Karpas-422 (cell line): ENCODE data around the gene ALDH7A1. TPM values are rescaled to one million over a fixed set of nuclear protein-coding genes. Genes with fewer than 3 reads are reported as not detected.

ENCODE experiments used
- DNase-seq: peaks from one replicate; pipeline ENCODE4 v3.0.0-alpha.2; 2015
- H2AFZ ChIP-seq: fragments of 200-600 bp; sonication (generic); 2 replicates; pipeline ENCODE4 v1.6.1; 2014; ENCODE audit warnings: antibody characterized with exemption, low read length, mixed read lengths
- H3K27ac ChIP-seq: fragments of 200-600 bp; sonication (generic); 2 replicates; pipeline ENCODE4 v1.5.1; 2014; ENCODE audit warnings: mild to moderate bottlenecking, low read length, moderate library complexity
- H3K27me3 ChIP-seq: fragments of 200-600 bp; sonication (generic); 2 replicates; pipeline ENCODE4 v1.6.1; 2014; ENCODE audit warnings: low read length, mixed read lengths
- H3K36me3 ChIP-seq: fragments of 200-600 bp; sonication (generic); 2 replicates; pipeline ENCODE4 v1.6.1; 2014; ENCODE audit warnings: low read length, mixed read lengths; ENCODE audit not compliant: insufficient read depth
- H3K4me1 ChIP-seq: fragments of 200-600 bp; sonication (generic); 2 replicates; pipeline ENCODE4 v1.6.1; 2014; ENCODE audit warnings: mild to moderate bottlenecking, low read length, mixed read lengths
- H3K4me2 ChIP-seq: fragments of 200-600 bp; sonication (generic); 2 replicates; pipeline ENCODE4 v1.6.1; 2014; ENCODE audit warnings: low read length, low read depth, mild to moderate bottlenecking; ENCODE audit not compliant: poor library complexity, severe bottlenecking
- H3K4me3 ChIP-seq: fragments of 200-600 bp; sonication (generic); 2 replicates; pipeline ENCODE4 v1.5.1; 2014; ENCODE audit warnings: mild to moderate bottlenecking, antibody characterized with exemption, low read length, mixed read lengths
- H3K79me2 ChIP-seq: fragments of 200-600 bp; sonication (generic); 2 replicates; pipeline ENCODE4 v1.6.1; 2014; ENCODE audit warnings: mild to moderate bottlenecking, low read length, mixed read lengths
- H3K9ac ChIP-seq: fragments of 200-600 bp; sonication (generic); 2 replicates; pipeline ENCODE4 v1.6.0; 2014; ENCODE audit warnings: low read length
- H3K9me2 ChIP-seq: fragments of 200-600 bp; sonication (generic), shearing (Covaris generic); replicated peaks from 2 replicates; pipeline ENCODE4 v1.6.0; 2014; ENCODE audit warnings: mild to moderate bottlenecking, low read length, moderate library complexity; ENCODE audit not compliant: insufficient read depth
- H3K9me3 ChIP-seq: fragments of 300-700, 200-600 bp; sonication (generic); 2 replicates; pipeline ENCODE4 v1.6.1; 2014; ENCODE audit warnings: low read length, mixed read lengths
- H4K20me1 ChIP-seq: fragments of 200-600 bp; sonication (generic); 2 replicates; pipeline ENCODE4 v1.6.1; 2014; ENCODE audit warnings: mild to moderate bottlenecking, antibody characterized with exemption, low read length, low read depth; ENCODE audit not compliant: insufficient read depth
- total RNA-seq: library from RNA; depleted of rRNA; stranded (reverse); fragments of >200 nt; shearing (Covaris generic); gene quantifications from 2 replicates; pipeline ENCODE4 v1.2.3, GENCODE V29; 2014; ENCODE audit warnings: low replicate concordance

ALDH7A1 gene
- total RNA-seq, 1 experiment from 2014 or later, result not detected

GRCh38 chr5:126515337-126515736 is 79.7 kb downstream of the ALDH7A1 start:
- Histone ChIP-seq H3K79me2 (no peaks in the 10 kb centered on the region), H3K9ac (no peak overlapping the region), H3K36me3 (no peaks in the 10 kb centered on the region), H3K4me2 (no peak overlapping the region), H3K27me3 (no peaks in the 10 kb centered on the region), H3K9me2 (no peaks in the 10 kb centered on the region), H2AFZ (no peak overlapping the region), H3K4me3 (no peak overlapping the region), H3K9me3 (no peaks in the 10 kb centered on the region), H4K20me1 (no peaks in the 10 kb centered on the region), H3K27ac (no peak overlapping the region), H3K4me1 (no peaks in the 10 kb centered on the region)
- DNase-seq, result no peak

GRCh38 chr5:126514558-126515141 is 80.4 kb downstream of the ALDH7A1 start:
- H3K9ac ChIP-seq, result no peak overlapping the region
- no peaks in the 10 kb centered on the region for H3K27me3 ChIP-seq
- H2AFZ ChIP-seq, result no peak overlapping the region
- no peaks in the 10 kb centered on the region for H3K9me3 ChIP-seq
- no peak for DNase-seq
- H3K4me1 ChIP-seq, result no peaks in the 10 kb centered on the region
- H3K4me2 ChIP-seq, result no peak overlapping the region
- no peaks in the 10 kb centered on the region for H3K36me3 ChIP-seq
- no peaks in the 10 kb centered on the region for H4K20me1 ChIP-seq
- no peaks in the 10 kb centered on the region for H3K9me2 ChIP-seq
- no peaks in the 10 kb centered on the region for H3K79me2 ChIP-seq
- H3K4me3 ChIP-seq, result no peak overlapping the region
- H3K27ac ChIP-seq, result no peak overlapping the region

- no peaks in the 10 kb centered on the region for H4K20me1 ChIP-seq
- no peak overlapping the region for H2AFZ ChIP-seq
Observed at GRCh38 chr5:126514131-126514557, 80.9 kb downstream of the ALDH7A1 start.

GRCh38 chr5:126513703-126514102 is 81.3 kb downstream of the ALDH7A1 start:
- Histone ChIP-seq H3K4me3 (no peak overlapping the region), H3K9me3 (no peaks in the 10 kb centered on the region), H3K4me2 (no peak overlapping the region), H3K9me2 (no peaks in the 10 kb centered on the region), H3K79me2 (no peaks in the 10 kb centered on the region), H3K36me3 (no peaks in the 10 kb centered on the region), H4K20me1 (no peaks in the 10 kb centered on the region), H2AFZ (no peak overlapping the region), H3K4me1 (peaks cover 3% of the 10 kb centered on the region; the same call in 1 of the 2 replicates), H3K27ac (no peak overlapping the region), H3K9ac (no peak overlapping the region), H3K27me3 (no peaks in the 10 kb centered on the region)
- DNase-seq, result no peak

More at GRCh38 chr5:126514131-126514557, 80.9 kb downstream of the ALDH7A1 start:
- H3K36me3 ChIP-seq, result no peaks in the 10 kb centered on the region
- no peaks in the 10 kb centered on the region for H3K9me2 ChIP-seq
- H3K27ac ChIP-seq, result no peak overlapping the region
- H3K4me1 ChIP-seq, result peaks cover 1% of the 10 kb centered on the region; the same call in 1 of the 2 replicates
- H3K4me3 ChIP-seq, result no peak overlapping the region
- H3K27me3 ChIP-seq, result no peaks in the 10 kb centered on the region
- no peaks in the 10 kb centered on the region for H3K9me3 ChIP-seq
- no peaks in the 10 kb centered on the region for H3K79me2 ChIP-seq
- no peak overlapping the region for H3K4me2 ChIP-seq
- H3K9ac ChIP-seq, result no peak overlapping the region
- no peak for DNase-seq

GRCh38 chr5:126513302-126513701 is 81.7 kb downstream of the ALDH7A1 start:
- H3K36me3 ChIP-seq, result no peaks in the 10 kb centered on the region
- H3K4me3 ChIP-seq, result no peak overlapping the region
- H4K20me1 ChIP-seq, result no peaks in the 10 kb centered on the region
- no peak overlapping the region for H3K27ac ChIP-seq
- H3K9me2 ChIP-seq, result no peaks in the 10 kb centered on the region
- H3K4me1 ChIP-seq, result peaks cover 3% of the 10 kb centered on the region; the same call in 1 of the 2 replicates
- DNase-seq, result no peak
- no peaks in the 10 kb centered on the region for H3K79me2 ChIP-seq
- no peak overlapping the region for H3K9ac ChIP-seq
- no peaks in the 10 kb centered on the region for H3K27me3 ChIP-seq
- no peak overlapping the region for H2AFZ ChIP-seq
- no peaks in the 10 kb centered on the region for H3K9me3 ChIP-seq
- H3K4me2 ChIP-seq, result no peak overlapping the region

GRCh38 chr5:126512451-126512850 is 82.6 kb downstream of the ALDH7A1 start:
- Histone ChIP-seq H3K4me2 (no peak overlapping the region), H3K4me1 (peaks cover 3% of the 10 kb centered on the region; the same call in 1 of the 2 replicates), H4K20me1 (no peaks in the 10 kb centered on the region), H3K9ac (no peak overlapping the region), H3K27ac (no peak overlapping the region), H3K9me2 (no peaks in the 10 kb centered on the region), H2AFZ (no peak overlapping the region), H3K27me3 (no peaks in the 10 kb centered on the region), H3K4me3 (no peak overlapping the region), H3K9me3 (no peaks in the 10 kb centered on the region), H3K36me3 (no peaks in the 10 kb centered on the region), H3K79me2 (no peaks in the 10 kb centered on the region)
- DNase-seq, result no peak

GRCh38 chr5:126511961-126512360 is 83.1 kb downstream of the ALDH7A1 start:
- no peaks in the 10 kb centered on the region for H4K20me1 ChIP-seq
- no peaks in the 10 kb centered on the region for H3K9me2 ChIP-seq
- no peaks in the 10 kb centered on the region for H3K36me3 ChIP-seq
- no peaks in the 10 kb centered on the region for H3K79me2 ChIP-seq
- no peak for DNase-seq
- no peak overlapping the region for H3K9ac ChIP-seq
- H3K27ac ChIP-seq, result no peak overlapping the region
- H3K4me1 ChIP-seq, result peaks cover 3% of the 10 kb centered on the region; the same call in 1 of the 2 replicates
- no peak overlapping the region for H3K4me3 ChIP-seq
- H3K4me2 ChIP-seq, result no peak overlapping the region
- H2AFZ ChIP-seq, result no peak overlapping the region
- H3K27me3 ChIP-seq, result no peaks in the 10 kb centered on the region
- H3K9me3 ChIP-seq, result no peaks in the 10 kb centered on the region

- Histone ChIP-seq H3K27ac (no peak overlapping the region), H3K4me3 (no peak overlapping the region), H2AFZ (no peak overlapping the region), H3K4me1 (peaks cover 3% of the 10 kb centered on the region; the same call in 1 of the 2 replicates), H3K4me2 (no peak overlapping the region), H3K9ac (no peak overlapping the region), H3K36me3 (no peaks in the 10 kb centered on the region), H3K27me3 (no peaks in the 10 kb centered on the region), H3K9me3 (no peaks in the 10 kb centered on the region), H3K9me2 (no peaks in the 10 kb centered on the region), H4K20me1 (no peaks in the 10 kb centered on the region), H3K79me2 (no peaks in the 10 kb centered on the region)
- no peak for DNase-seq
Observed at GRCh38 chr5:126509339-126509738, 85.7 kb downstream of the ALDH7A1 start.
